LoVo (cell line): ENCODE measurements around the gene BANK1.

ENCODE experiments used
- DNase-seq: peaks from one replicate; pipeline ENCODE4 v3.0.0-alpha.2; 2016; ENCODE audit warnings: low spot score

BANK1 gene

DNA sequence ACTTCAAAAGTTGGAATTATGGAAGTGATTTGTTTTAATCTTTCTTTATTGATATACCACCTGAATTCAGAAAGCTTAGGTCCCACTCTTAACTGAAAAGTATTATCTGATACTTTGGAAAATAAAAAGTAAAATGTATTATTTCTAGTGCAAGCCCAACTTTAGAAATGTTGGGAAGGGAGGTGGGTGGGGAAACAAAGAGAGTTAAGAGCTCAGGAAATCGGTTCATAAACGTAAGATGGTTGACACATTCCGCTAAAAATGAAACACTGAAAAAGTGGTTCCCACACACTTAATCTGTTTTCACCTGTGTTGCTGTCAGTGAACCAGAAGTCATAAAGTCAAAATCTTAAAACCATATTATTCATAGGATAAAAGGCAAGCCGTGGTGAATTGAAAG is 237.4 kb downstream of the BANK1 start:
- DNase-seq, result no peak

DNA sequence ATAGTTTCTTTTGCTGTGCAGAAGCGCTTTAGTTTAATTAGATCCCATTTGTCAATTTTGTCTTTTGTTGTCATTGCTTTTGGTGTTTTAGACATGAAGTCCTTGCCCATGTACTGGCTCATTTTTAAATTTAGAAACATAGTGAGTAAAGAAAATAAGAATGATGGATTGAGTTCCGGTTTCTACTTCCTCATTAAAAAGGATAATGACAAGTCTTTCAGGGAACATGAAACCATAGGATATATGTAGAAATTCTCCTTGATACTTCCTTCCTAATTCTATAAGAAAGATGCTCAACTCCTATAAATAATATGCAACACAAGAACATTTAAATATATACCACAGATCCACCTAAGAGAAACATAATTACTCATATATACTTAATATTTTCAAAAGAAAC is 240.9 kb downstream of the BANK1 start:
- DNase-seq, result no peak

DNA sequence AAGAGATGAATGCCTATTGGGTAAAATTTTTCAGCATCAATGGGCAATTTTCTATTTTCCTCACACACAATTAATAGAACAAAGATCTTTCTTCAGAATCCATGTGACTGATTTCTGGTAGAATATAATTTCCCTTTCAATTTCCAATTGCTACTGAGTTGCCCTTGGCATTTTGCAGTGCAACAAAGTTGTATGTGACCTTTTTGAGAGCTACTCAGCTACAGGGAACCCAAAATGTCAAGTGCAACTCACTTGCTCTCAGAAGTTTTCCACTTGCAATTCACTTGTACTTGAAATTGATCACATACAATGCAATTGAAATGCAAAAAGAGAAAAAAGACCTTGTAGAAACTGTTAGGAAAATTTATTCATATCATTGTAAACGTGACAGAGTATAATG is 245.5 kb downstream of the BANK1 start:
- no peak for DNase-seq

- no peak for DNase-seq
Measured at GRCh38 chr4:102036619-102037376, 246.3 kb downstream of the BANK1 start.

DNA sequence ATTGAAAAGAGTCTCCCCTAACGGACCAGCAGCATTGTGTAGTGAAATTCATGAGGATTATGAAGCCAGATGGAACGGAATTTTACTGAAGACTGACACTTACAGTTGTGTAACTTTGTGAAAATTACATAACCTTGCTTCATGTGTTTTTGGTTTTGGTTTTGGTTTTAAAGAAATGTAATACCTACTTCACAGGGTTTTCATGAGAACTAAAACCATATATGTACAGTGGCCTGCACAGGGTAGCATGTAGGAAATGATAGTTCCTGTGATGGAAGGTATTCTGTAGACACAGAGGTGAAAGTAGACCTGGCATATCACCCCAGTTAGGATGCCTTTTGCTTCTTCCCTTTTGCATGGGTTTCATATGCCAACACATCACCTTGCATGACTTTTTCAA is 247.0 kb downstream of the BANK1 start:
- DNase-seq, result no peak

- DNase-seq, result peak; percentile 8
Measured at GRCh38 chr4:102042871-102043802, 252.6 kb downstream of the BANK1 start.

GRCh38 chr4:102047616-102048015 is 257.1 kb downstream of the BANK1 start:
- no peak for DNase-seq

GRCh38 chr4:102055805-102056204 is 265.3 kb downstream of the BANK1 start:
- DNase-seq, result no peak

DNA sequence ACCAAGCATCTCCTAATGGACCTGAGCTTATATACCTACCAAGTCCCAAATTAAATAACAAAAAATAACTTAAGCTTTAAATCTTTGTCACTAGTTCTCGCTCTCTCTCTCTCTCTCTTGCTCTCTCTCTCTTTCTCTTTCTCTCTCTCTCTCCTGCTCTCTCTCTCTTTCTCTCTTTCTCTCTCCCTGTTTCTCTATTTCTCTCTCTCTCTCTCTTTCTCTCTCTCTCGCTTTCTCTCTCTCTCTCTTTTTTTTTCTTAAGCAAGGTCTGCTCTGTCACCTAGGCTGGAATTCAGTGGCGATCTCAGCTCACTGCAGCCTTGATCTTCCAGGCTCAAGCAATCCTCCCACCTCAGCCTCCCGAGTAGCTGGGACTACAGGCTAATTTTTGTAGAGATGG is 266.6 kb downstream of the BANK1 start:
- no peak for DNase-seq

DNA sequence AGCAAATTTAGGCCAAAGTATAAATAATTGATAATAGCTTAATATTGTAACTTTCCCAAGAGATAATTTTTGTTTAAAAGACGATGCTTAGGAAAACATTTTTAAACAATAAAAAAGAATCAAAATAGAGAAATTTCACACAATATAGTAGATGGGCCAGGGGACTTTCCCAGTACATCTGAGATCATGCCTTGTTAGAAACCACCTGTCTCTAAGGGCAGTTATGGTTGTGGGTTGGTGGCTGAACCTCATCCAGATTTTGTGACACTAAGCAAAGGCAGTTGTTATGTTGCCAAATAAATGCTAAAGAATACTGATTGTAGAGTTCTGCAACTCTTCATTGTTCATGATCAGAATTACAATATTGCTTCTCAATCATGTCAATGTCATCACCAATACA is 270.6 kb downstream of the BANK1 start:
- no peak for DNase-seq

DNA sequence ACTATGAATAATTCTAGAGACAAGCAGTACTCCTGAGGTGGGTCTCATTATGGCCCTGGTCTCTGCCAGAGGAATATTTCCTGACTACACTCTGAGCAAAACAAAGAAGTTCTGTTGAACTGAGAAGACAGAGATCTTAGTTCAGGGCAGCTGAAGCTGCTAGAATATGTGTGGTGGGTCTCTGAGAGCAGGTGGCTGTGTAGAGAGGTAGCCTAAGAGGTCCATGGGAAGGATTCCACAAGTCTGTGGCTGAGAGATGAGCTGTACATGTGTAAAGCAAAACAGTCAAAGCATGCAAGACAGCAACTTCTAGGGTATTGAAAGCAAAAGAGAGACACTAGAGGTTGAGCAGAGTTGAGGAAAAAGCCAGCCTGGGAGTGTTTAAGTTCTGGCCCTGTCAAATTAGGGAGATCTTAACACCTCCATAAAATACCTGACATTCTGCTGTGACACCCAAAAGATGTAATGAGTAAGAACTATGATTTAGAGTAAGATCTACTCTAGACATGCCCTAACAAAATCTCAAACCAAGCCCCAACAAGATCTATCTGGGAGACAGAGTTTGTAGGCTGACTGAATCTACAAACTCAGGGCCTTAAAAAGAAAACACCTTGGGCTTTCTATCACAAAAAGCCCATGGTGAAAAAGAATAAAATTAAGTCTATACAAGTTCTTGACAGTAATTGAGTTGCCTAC is 274.4 kb downstream of the BANK1 start:
- no peak for DNase-seq

- DNase-seq, result no peak
Measured at GRCh38 chr4:102076622-102077021, 286.1 kb downstream of the BANK1 start.

DNA sequence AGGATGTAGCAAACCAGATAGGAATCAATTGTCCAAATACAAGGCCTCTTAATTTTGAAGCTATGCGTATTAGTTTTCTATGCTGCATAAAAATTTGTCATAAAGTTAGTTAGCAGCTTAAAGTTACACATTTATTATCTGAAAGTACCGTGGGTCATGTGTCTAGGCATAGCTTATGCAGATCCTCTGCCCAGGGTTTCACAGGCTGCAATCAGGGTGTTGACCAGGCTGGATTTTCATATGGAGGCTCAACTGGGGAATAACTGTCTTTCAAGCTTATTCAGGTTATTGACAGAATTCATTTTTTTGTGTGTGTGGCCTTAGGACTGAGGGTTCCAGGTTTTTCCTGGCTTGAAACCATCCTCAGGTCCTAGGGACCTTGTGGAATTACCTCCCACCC is 289.7 kb downstream of the BANK1 start:
- no peak for DNase-seq

GRCh38 chr4:102089850-102090621 is 299.5 kb downstream of the BANK1 start:
- no peak for DNase-seq

- no peak for DNase-seq
Measured at GRCh38 chr4:102091656-102092055, 301.1 kb downstream of the BANK1 start.

- DNase-seq, result no peak
Measured at GRCh38 chr4:102094481-102094880, 304.0 kb downstream of the BANK1 start.

- no peak for DNase-seq
Measured at GRCh38 chr4:102103368-102103767, 312.8 kb downstream of the BANK1 start.

DNA sequence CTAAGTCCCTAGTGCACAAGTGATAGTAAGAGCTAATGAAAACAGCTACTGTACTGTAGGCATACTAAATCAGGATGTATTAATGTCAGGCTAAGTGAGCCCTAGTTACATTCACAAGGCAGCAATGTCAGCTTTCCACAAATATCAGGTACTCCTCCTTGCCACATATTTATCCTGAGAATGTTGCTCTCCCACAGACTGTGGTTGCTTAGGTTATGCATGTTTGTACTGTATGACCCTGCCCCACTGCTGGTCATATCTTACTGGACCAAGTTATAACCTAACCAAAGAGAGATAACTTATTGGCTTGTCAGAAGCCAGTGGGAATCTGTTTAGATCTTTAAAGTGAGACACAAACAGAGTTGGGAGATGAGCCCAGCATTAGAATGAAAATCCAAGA is 313.7 kb downstream of the BANK1 start:
- DNase-seq, result no peak

- DNase-seq, result no peak
Measured at GRCh38 chr4:102105983-102106382, 315.5 kb downstream of the BANK1 start.

DNA sequence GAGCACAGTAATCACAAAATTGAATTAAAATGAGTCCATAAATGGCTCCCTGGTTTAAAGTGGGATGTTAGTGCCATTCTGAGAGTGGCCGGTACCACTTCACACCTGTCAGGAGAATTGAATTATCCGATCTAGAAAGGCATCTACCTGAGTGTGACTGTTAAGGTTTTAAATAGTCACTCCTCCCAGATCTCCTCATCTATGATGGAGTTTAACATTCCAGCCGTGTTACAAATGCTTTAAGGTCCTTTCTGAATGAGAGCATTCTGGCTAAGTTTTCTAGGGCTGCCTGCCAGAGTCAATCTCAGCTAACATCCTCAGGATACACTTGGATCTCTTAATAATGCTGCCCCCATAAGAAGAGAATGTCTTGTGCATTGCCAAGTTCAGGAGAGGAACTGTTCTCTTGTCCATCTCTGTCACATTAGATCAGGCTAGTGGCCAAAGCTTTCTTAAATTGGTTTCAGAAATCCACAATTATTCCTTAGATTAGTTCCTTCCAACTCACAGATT is 323.6 kb downstream of the BANK1 start:
- no peak for DNase-seq

- no peak for DNase-seq
Measured at GRCh38 chr4:102116121-102116520, 325.6 kb downstream of the BANK1 start.

GRCh38 chr4:102120846-102121245 is 330.3 kb downstream of the BANK1 start:
- DNase-seq, result no peak
